Smooth muscle cell (in vitro differentiated cells): ENCODE results near the gene RPS19BP1. TPM values are rescaled to one million over a fixed set of nuclear protein-coding genes. Genes with fewer than 3 reads are reported as not detected.

Experiments
- DNase-seq: peaks from one replicate; lab custom pipeline; 2025; ENCODE audit not compliant: unreplicated experiment; lab: John Stamatoyannopoulos, UW
- H2AFZ ChIP-seq: fragments of 200-600 bp; sonication (generic); 2 replicates; pipeline ENCODE4 v1.6.0; 2016; ENCODE audit warnings: antibody characterized with exemption, low read depth, mild to moderate bottlenecking
- H3F3A ChIP-seq: fragments of 200-600 bp; sonication (generic); 2 replicates; pipeline ENCODE4 v1.6.0; 2017; ENCODE audit warnings: antibody characterized with exemption, low read depth
- H3K27ac ChIP-seq: fragments of 200-600 bp; sonication (generic); 2 replicates; pipeline ENCODE4 v1.5.1; 2016; ENCODE audit warnings: low read depth, mild to moderate bottlenecking
- H3K27me3 ChIP-seq: fragments of 200-600 bp; sonication (generic); 2 replicates; pipeline ENCODE4 v1.6.1; 2016; ENCODE audit warnings: low read depth, mild to moderate bottlenecking
- H3K36me3 ChIP-seq: fragments of 200-600 bp; sonication (generic); 2 replicates; pipeline ENCODE4 v1.5.1; 2016; ENCODE audit warnings: low read depth
- H3K4me1 ChIP-seq: fragments of 200-600 bp; sonication (generic); 2 replicates; pipeline ENCODE4 v1.5.1; 2016; ENCODE audit warnings: low read depth
- H3K4me2 ChIP-seq: fragments of 200-600 bp; sonication (generic); 2 replicates; pipeline ENCODE4 v1.6.0; 2016; ENCODE audit warnings: mild to moderate bottlenecking
- H3K4me3 ChIP-seq: fragments of 200-600 bp; sonication (generic); 2 replicates; pipeline ENCODE4 v1.5.1; 2016; ENCODE audit warnings: mild to moderate bottlenecking
- H3K79me2 ChIP-seq: fragments of 200-600 bp; sonication (generic); 2 replicates; pipeline ENCODE4 v1.6.0; 2016; ENCODE audit warnings: low read depth, mild to moderate bottlenecking
- H3K9ac ChIP-seq: fragments of 200-600 bp; sonication (generic); 2 replicates; pipeline ENCODE4 v1.6.0; 2016; ENCODE audit warnings: low read depth
- H3K9me3 ChIP-seq: fragments of 200-600 bp; sonication (generic); replicated peaks from 2 replicates; pipeline ENCODE4 v1.5.1; 2016; ENCODE audit warnings: low read depth
- H4K20me1 ChIP-seq: fragments of 200-600 bp; sonication (generic); 2 replicates; pipeline ENCODE4 v1.6.0; 2016; ENCODE audit warnings: low read depth
- WGBS: methylation state at CpG from one replicate; pipeline ENCODE4 v1.1.7; 2016; ENCODE audit warnings: low lambda C conversion rate; 5-methylcytosine and 5-hydroxymethylcytosine counted together
- polyA plus RNA-seq: library from polyadenylated mRNA; unstranded; fragments of >200 nt; fragmentation: Nextera tagmentation; extraction: Ambion mirVana; gene quantifications from 2 replicates; pipeline ENCODE4 v1.2.1, GENCODE V29; 2016
- total RNA-seq: library from RNA; depleted of rRNA; stranded (reverse); fragments of >200 nt; gene quantifications from 2 replicates; pipeline ENCODE4 v1.2.3, GENCODE V29; 2014
- TF ChIP-seq, protein P1 (sequence below): fragments of 200-600 bp; sonication (generic); IDR thresholded peaks from 2 replicates; pipeline ENCODE4 v1.5.1; 2017; ENCODE audit warnings: borderline replicate concordance, mild to moderate bottlenecking, antibody characterized with exemption; ENCODE audit not compliant: insufficient read depth, poor library complexity, severe bottlenecking

Gene RPS19BP1
- total and polyA plus RNA-seq, 2 experiments from 2014 or later = 71.6 to 97.1 TPM

DNA sequence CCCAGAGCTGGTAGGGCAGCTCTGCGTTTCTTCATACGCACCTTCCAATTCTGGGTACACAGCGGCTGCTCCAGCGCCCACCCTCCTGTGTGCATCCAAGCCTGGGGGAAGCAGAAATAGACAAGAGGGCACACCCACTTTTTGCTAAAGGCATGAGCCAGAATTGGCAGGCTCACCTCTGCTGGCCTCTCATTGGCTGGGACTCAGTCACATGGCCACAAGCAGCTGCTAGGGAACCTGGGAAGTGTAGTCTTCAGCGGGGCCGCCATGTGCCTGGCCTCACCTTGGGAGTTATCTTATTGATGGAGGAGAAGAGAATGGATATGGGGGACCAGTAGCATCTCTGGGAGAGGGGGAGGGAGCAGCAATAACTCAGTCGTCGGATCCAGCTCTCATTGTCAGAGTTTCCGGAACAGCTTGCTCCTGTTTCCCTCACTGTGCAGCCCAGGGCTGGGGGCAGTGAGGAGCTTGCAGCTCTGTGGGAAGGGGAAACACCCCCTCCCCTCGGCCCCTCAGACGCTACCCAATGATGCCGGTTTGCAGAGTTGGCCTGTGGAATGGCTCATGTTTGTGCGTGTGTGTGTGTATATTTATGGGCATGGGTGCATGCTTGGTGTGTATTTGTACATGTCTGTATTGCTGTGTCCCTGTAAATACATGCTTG, 42.3 kb downstream of the RPS19BP1 start:
- Histone ChIP-seq H3K4me2 (no peak overlapping the region), H3K36me3 (no peaks in the 10 kb centered on the region), H2AFZ (no peak overlapping the region), H3K27ac (no peak overlapping the region), H3K4me3 (no peak overlapping the region), H3K9me3 (no peaks in the 10 kb centered on the region), H3F3A (peaks cover 12% of the 10 kb centered on the region), H3K27me3 (no peaks in the 10 kb centered on the region), H3K79me2 (no peaks in the 10 kb centered on the region), H4K20me1 (peaks cover 27% of the 10 kb centered on the region), H3K9ac (no peak overlapping the region), H3K4me1 (no peaks in the 10 kb centered on the region)
- TF ChIP-seq, protein P1, sequence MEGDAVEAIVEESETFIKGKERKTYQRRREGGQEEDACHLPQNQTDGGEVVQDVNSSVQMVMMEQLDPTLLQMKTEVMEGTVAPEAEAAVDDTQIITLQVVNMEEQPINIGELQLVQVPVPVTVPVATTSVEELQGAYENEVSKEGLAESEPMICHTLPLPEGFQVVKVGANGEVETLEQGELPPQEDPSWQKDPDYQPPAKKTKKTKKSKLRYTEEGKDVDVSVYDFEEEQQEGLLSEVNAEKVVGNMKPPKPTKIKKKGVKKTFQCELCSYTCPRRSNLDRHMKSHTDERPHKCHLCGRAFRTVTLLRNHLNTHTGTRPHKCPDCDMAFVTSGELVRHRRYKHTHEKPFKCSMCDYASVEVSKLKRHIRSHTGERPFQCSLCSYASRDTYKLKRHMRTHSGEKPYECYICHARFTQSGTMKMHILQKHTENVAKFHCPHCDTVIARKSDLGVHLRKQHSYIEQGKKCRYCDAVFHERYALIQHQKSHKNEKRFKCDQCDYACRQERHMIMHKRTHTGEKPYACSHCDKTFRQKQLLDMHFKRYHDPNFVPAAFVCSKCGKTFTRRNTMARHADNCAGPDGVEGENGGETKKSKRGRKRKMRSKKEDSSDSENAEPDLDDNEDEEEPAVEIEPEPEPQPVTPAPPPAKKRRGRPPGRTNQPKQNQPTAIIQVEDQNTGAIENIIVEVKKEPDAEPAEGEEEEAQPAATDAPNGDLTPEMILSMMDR = no peak
- WGBS = 58% methylated on average over 13 of the region's 13 CpGs
- DNase-seq = no peak

GRCh38 chr22:39489094-39490068, 43.2 kb downstream of the RPS19BP1 start:
- 92% methylated on average over 17 of the region's 17 CpGs for WGBS
- no peaks in the 10 kb centered on the region for H3K36me3 ChIP-seq
- H3K9me3 ChIP-seq = no peaks in the 10 kb centered on the region
- DNase-seq = no peak
- no peaks in the 10 kb centered on the region for H3K79me2 ChIP-seq
- no peaks in the 10 kb centered on the region for H3K27me3 ChIP-seq
- no peak overlapping the region for H3K4me3 ChIP-seq
- no peak overlapping the region for H3K9ac ChIP-seq
- TF ChIP-seq, protein P1 = no peak
- H3K4me1 ChIP-seq = no peaks in the 10 kb centered on the region
- no peak overlapping the region for H3K27ac ChIP-seq
- H2AFZ ChIP-seq = no peak overlapping the region
- no peak overlapping the region for H3K4me2 ChIP-seq
- peaks cover 27% of the 10 kb centered on the region for H4K20me1 ChIP-seq
- peaks cover 11% of the 10 kb centered on the region for H3F3A ChIP-seq

GRCh38 chr22:39488563-39489083, 43.9 kb downstream of the RPS19BP1 start:
- no peak for DNase-seq
- 97% methylated on average over 39 of the region's 39 CpGs for whole genome bisulfite sequencing
- Histone ChIP-seq H3K9ac (no peak overlapping the region), H3K4me1 (no peaks in the 10 kb centered on the region), H3K9me3 (no peaks in the 10 kb centered on the region), H3K79me2 (no peaks in the 10 kb centered on the region), H3K36me3 (no peaks in the 10 kb centered on the region), H2AFZ (no peak overlapping the region), H3K4me3 (no peak overlapping the region), H3K4me2 (no peak overlapping the region), H3K27me3 (no peaks in the 10 kb centered on the region), H3F3A (peaks cover 4% of the 10 kb centered on the region), H3K27ac (no peak overlapping the region), H4K20me1 (peaks cover 27% of the 10 kb centered on the region)
- TF ChIP-seq, protein P1 = no peak
